ENCODE results near the gene WNT7B.

WNT7B gene

DNA sequence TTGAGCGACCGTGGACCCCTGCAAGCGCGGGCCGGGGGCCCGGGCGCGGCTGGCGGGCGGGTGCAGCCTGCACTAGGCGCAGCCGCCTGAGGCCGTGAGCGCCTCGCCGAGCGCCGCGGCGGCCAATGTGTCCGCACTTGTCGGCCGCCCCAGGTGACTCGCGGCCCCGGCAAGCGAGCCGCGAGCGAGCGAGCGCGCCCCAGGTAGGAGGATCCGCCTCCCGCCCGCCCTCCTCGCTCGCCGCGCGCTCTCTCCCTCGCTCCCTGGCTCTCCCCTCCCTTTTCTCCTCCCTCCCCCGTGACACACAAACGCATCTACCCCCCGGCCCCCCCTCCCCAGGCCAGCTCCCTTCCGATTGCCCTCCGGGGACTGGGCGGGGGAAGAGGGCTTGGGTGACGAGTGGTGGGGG is at the start of gene WNT7B:
WNT7B (minus strand) TSS at position 160 of the 409 bp plus-strand sequence. CDS start 408 bp downstream, outside the sequence.
- Histone ChIP-seq H3K36me3 (replicated peaks) (no peaks in the 10 kb centered on the region), H3K4me3 (peak within 1 kb of the TSS; percentile 20), H3K4me1 (no peaks in the 10 kb centered on the region), H3K9me3 (no peaks in the 10 kb centered on the region), H3K27me3 (ENCODE audit: low read depth) (peaks cover 51% of the 10 kb centered on the region)
- no peak for DNase-seq (ENCODE audit: low spot score in 2 of 2)
- in situ Hi-C loops (cut with MboI; ENCODE audit: low sequenced_read_pairs) = no loop called here

DNA sequence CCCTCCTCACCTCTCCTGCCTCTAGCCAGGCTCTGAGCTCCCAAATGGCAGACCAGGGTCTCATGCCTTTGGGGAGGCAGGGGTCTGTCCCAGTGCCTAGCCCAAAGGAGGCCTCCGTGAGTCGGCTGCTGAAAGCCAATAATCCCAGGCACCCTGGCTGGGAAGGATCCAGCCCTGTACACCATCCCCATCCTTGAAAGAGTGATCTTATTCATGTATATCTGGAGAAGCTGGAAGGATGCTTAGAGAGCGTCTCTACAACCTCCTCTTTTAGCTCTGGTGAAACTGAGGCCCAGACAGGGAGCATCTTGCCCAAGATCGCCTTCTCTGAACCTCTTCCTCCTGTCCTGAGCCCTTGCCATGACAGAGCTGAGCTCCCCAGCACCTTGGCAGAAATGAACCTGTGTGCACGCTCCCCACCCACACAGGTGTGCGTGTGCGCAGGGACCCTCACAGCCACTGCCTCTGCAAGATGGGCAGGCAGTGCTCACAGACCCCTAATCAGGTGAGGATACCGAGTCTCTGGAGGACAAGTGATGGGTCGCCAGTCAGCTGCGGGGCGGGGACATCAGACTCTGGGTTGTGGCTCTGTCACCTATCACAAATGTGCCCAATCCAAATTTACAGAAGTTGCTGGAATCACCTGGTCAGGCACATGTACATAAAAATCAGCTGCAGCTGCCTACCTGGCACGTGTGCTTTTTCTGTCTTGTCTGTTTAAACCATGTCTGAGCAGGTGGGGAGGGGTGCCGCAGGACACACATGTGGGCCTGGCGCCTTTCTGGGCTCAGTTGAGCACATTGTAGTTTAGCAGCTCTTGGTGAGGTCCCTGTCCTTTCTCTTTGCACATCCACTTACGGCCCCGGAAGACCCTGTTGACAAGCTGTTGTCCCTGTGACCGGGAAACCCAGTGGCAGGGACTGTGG is 49.3 kb upstream of the WNT7B start:
- in situ Hi-C loops (cut with MboI; ENCODE audit: low sequenced_read_pairs) = loop anchor here (25.0 kb wide), 1 partner anchor 89 kb away; no protein-coding TSS in a partner anchor
- Histone ChIP-seq H3K4me1 (no peaks in the 10 kb centered on the region), H3K36me3 (replicated peaks) (no peaks in the 10 kb centered on the region), H3K27me3 (ENCODE audit: low read depth) (no peaks in the 10 kb centered on the region), H3K4me3 (no peak overlapping the region), H3K9me3 (no peaks in the 10 kb centered on the region)
- DNase-seq (ENCODE audit: low spot score in 2 of 2) = no peak

DNA sequence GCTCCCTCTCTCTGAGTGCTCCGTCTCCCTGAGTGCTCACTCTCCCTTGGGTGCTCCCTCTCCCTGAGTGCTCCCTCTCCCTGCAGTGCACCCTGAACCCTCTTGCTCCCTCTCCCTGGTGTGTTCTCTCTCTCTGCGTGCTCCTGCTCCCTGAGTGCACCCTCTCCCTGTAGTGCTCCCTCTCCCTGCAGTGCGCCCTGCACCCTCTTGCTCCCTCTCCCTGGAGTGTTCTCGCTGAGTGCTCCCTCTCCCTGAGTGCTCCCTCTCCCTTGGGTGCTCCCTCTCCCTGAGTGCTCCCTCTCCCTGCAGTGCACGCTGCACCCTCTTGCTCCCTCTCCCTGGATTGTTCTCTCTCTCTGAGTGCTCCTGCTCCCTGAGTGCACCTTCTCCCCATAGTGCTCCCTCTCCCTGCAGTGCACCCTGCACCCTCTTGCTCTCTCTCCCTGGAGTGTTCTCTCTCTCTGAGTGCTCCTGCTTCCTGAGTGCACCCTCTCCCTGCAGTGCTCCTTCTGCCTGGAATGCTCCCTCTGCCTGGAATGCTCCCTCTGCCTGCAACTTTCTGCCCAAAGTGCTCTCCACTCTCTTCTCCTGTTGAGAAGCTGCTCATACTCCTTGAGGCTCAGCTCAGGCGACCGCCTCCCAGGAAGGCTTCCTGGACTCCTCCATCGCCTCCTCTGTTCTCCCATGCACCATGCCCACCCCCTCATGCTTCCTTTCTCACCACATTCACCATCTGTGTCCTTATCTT is 48.4 kb upstream of the WNT7B start:
- in situ Hi-C loops (cut with MboI; ENCODE audit: low sequenced_read_pairs) = loop anchor here (25.0 kb wide), 1 partner anchor 88 kb away; no protein-coding TSS in a partner anchor
- no peak for DNase-seq (ENCODE audit: low spot score in 2 of 2)
- Histone ChIP-seq H3K36me3 (replicated peaks) (no peaks in the 10 kb centered on the region), H3K4me1 (no peaks in the 10 kb centered on the region), H3K4me3 (no peak overlapping the region), H3K27me3 (ENCODE audit: low read depth) (no peaks in the 10 kb centered on the region), H3K9me3 (no peaks in the 10 kb centered on the region)

DNA sequence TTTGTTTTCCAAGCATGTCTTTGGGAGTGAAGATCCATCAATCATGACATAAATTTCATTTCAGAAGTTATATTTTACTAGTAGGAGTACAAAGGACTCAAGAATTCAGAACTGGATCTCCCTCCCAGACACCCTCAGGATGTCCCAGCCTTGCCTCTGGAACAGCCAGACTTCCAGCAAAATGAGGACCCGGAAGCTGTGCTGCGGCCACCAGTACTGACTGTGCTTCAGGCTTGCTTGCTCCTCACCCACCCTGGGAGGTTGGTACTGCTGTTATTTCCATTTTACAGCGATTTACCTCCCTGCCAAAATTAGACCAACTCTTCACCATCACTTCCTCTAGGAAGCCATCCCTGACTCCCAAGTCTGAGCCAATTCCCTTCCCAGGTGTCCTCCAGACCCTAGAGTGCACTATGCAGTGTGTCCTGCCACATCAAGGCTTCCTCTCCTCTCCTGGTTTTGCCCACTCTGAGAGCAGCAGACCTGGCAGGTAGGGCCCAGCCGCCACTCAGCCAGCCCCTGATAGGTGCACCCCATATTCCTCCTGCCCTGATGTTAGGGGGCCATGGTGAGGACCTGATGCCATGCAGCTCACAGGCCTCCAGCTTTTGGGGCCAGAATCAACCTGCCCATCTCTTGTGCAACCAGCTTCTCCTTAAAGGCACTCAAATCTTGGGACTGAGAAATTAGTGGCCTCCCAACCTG is 47.3 kb upstream of the WNT7B start:
- Histone ChIP-seq H3K4me3 (no peak overlapping the region), H3K27me3 (ENCODE audit: low read depth) (no peaks in the 10 kb centered on the region), H3K36me3 (replicated peaks) (no peaks in the 10 kb centered on the region), H3K9me3 (no peaks in the 10 kb centered on the region), H3K4me1 (no peaks in the 10 kb centered on the region)
- in situ Hi-C loops (cut with MboI; ENCODE audit: low sequenced_read_pairs) = no loop called here
- DNase-seq (ENCODE audit: low spot score in 2 of 2) = no peak

DNA sequence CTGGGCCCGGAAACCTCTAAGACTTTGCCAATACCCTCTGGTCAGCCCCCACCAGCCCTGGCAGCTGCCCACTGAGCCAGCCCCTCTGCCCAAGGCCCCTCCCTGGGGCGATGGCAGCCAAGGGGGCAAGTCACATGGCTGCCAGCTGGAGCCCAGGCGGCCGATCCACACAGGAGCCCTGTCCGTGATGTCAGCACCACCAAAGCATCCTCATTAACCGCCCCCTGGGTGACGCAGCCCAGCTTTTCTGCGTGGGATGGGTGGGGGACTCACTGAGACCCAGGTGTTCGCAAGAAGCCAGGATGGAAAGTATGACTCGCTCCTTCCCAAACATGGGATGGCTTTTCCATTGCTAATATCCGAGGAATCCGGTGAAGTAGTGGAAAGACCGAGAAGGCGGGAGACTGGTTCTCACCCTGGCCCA is 46.6 kb upstream of the WNT7B start:
- in situ Hi-C loops (cut with MboI; ENCODE audit: low sequenced_read_pairs) = no loop called here
- Histone ChIP-seq H3K27me3 (ENCODE audit: low read depth) (no peaks in the 10 kb centered on the region), H3K4me1 (no peaks in the 10 kb centered on the region), H3K4me3 (no peak overlapping the region), H3K9me3 (no peaks in the 10 kb centered on the region), H3K36me3 (replicated peaks) (no peaks in the 10 kb centered on the region)
- no peak for DNase-seq (ENCODE audit: low spot score in 2 of 2)

DNA sequence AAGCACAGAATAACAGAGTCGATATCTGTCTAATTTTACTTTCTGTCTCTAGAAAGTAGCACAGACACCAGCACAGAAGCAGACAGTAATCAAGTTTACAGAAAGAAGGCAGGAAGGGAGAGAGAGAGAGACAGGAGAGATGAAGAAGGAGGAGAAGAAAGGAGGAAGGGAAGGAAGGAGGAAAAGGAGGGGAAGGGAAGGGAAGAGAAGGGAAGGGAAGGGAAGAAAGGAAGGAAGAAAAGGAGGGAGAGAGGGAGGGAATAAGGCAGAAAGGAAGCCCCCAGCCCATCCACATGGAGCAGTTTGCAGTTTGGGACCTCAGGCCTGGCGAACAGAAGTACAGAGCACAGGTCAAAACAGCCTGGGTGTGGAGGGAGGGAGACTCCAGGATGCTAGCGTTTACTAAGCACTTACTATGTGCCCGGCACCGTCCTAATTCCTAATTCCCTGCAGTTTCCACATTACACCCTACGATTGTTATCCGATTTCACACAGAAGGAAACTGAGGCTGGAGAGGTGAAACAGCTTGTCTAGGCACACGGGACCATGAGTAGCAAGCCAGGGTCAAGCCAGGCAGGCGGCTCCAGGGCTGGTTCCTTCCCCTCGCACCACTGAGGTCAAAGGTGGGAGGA is 46.0 kb upstream of the WNT7B start:
- no peaks in the 10 kb centered on the region for H3K4me1 ChIP-seq
- in situ Hi-C loops (cut with MboI; ENCODE audit: low sequenced_read_pairs) = no loop called here
- H3K36me3 ChIP-seq (replicated peaks) = no peaks in the 10 kb centered on the region
- DNase-seq (ENCODE audit: low spot score in 2 of 2) = no peak
- no peaks in the 10 kb centered on the region for H3K9me3 ChIP-seq
- H3K27me3 ChIP-seq (ENCODE audit: low read depth) = no peaks in the 10 kb centered on the region
- H3K4me3 ChIP-seq = no peak overlapping the region

DNA sequence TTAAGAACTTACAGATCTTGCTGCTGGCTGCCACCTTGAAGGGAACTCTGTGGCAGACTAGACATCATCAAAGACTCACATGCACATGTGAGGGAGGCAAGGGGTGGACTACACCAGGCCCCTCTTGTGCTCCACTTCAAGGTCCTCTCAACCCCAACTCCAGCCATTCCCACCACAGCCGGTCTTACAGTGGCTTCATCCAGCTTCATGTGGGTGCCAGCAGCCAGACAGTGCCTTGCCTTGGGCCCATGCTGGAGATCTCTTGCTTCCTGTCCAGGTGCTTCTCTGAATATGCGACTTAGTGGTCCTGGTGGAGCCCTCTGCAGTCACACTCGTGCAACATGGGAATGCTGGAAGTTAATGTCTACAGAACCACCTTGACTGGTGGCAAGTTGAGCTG is 44.6 kb upstream of the WNT7B start:
- no peaks in the 10 kb centered on the region for H3K36me3 ChIP-seq (replicated peaks)
- no peaks in the 10 kb centered on the region for H3K27me3 ChIP-seq (ENCODE audit: low read depth)
- in situ Hi-C loops (cut with MboI; ENCODE audit: low sequenced_read_pairs) = no loop called here
- H3K9me3 ChIP-seq = no peaks in the 10 kb centered on the region
- no peak for DNase-seq (ENCODE audit: low spot score in 2 of 2)
- peaks cover 5% of the 10 kb centered on the region; the same call in 1 of the 2 replicates for H3K4me1 ChIP-seq
- no peak overlapping the region for H3K4me3 ChIP-seq

DNA sequence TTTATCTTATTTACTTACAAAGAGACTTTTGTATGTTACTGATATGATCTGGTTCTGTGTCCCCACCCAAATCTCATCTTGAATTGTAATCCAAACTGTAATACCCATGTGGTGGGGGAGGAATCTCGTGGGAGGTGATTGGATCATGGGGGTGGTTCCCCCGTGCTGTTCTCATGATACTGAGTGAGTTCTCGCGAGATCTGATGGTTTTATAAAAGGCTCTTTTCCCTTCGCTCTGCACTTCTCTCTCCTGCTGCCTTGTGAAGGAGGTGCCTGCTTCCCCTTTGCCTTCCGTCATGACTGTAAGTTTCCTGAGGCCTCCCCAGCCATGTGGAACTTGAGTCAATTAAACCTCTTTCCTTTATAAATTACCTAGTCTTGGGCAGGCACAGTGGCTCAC is 42.4 kb upstream of the WNT7B start:
- no peaks in the 10 kb centered on the region for H3K9me3 ChIP-seq
- H3K36me3 ChIP-seq (replicated peaks) = no peaks in the 10 kb centered on the region
- in situ Hi-C loops (cut with MboI; ENCODE audit: low sequenced_read_pairs) = loop anchor here (10.0 kb wide), 1 partner anchor 55 kb away; no protein-coding TSS in a partner anchor
- H3K27me3 ChIP-seq (ENCODE audit: low read depth) = no peaks in the 10 kb centered on the region
- no peak for DNase-seq (ENCODE audit: low spot score in 2 of 2)
- peaks cover 6% of the 10 kb centered on the region for H3K4me1 ChIP-seq
- no peak overlapping the region for H3K4me3 ChIP-seq

DNA sequence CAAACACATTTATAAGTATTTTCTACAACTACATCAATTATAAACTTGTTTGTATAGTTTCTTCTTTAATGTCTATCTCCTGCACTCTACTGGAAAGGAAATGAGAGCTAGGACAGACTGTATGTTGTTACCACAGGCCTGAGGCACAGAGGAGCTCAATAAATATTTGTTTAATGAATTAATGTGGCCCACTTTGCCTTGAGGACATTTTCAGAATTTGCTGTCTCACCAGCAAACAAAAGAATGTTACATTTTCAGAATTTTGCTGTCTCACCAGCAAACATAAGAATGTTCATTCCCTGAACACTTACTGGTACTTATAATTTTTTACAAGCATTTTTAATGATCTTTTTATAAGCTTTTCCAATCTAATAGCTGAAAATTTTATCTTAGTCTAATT is 41.9 kb upstream of the WNT7B start:
- H3K9me3 ChIP-seq = no peaks in the 10 kb centered on the region
- no peaks in the 10 kb centered on the region for H3K27me3 ChIP-seq (ENCODE audit: low read depth)
- DNase-seq (ENCODE audit: low spot score in 2 of 2) = no peak
- in situ Hi-C loops (cut with MboI; ENCODE audit: low sequenced_read_pairs) = loop anchor here (10.0 kb wide), 1 partner anchor 56 kb away; no protein-coding TSS in a partner anchor
- H3K4me3 ChIP-seq = no peak overlapping the region
- H3K4me1 ChIP-seq = peaks cover 9% of the 10 kb centered on the region
- no peaks in the 10 kb centered on the region for H3K36me3 ChIP-seq (replicated peaks)

DNA sequence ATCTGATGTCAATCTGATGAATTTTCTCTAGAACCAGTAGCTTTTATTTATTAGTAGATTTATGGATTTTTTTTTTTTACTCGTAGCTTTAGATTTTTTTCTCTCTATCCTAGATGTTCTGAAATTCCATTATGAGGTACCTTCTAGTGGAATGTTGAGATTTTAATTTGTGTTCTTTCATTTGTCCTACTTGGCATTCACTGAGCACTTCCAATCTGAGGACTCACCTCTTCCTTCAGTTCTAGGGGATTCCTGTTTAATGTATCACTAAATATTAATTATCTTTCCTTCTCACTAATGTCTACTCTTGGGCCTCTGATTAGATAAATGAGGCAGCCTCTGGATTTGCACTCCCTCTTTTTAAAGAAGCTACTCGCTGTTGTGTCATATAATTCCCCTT is 40.2 kb upstream of the WNT7B start:
- DNase-seq (ENCODE audit: low spot score in 2 of 2) = no peak
- no peak overlapping the region for H3K4me3 ChIP-seq
- H3K27me3 ChIP-seq (ENCODE audit: low read depth) = no peaks in the 10 kb centered on the region
- in situ Hi-C loops (cut with MboI; ENCODE audit: low sequenced_read_pairs) = loop anchor here (10.0 kb wide), 1 partner anchor 58 kb away; no protein-coding TSS in a partner anchor
- H3K4me1 ChIP-seq = peaks cover 9% of the 10 kb centered on the region
- no peaks in the 10 kb centered on the region for H3K9me3 ChIP-seq
- H3K36me3 ChIP-seq (replicated peaks) = no peaks in the 10 kb centered on the region

DNA sequence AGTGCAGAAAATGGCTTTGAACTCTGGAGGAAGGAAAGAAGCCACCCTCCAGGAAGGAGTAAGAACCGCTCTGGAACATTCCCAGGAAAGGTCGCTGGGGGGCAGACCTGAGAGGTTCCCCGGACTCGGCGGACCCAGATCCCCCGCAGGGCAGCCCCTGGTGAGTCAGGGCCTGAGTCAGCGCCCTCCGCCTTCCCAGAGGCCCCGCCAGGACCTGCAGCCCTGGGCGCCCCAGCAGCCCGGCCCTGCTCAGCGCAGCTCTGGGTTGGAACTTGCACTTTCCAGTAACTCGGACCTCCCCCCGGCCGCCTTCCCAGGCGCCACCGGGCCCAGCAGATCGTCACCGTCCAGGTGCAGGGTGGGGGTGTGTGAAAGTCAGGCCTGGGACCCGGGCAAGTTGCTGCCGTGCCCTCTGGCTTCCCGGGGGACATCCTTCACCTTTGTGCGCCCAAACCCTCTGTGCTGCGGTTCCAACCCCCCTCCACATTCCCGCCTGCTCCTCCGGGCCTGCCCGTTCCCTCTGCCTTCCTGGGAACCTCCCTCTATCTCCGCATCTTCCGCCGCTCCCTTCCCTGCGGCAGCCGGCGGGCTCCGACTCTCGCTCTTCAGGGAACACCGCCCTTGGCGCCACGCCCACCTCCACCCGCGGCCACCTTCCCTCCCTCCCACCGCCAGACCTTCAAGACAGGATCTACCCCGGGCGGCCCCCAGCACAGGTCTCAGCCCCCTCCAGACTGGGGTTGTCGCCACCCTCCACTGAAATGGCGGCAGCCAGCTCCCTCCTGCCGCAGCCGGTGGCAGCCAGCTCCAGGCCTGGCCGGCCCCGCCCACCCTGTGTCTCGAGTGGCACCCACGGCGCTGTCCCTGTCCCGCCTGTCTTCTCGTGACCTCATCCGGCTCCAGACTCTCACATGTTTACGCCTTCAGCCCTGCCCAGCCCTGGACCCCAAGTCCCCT is 36.8 kb upstream of the WNT7B start:
- DNase-seq (ENCODE audit: low spot score in 2 of 2) = peak; percentile 87 to 97
- in situ Hi-C loops (cut with MboI; ENCODE audit: low sequenced_read_pairs) = loop anchor here (5.0 to 10.0 kb wide), 2 partner anchors 61 to 104 kb away; no protein-coding TSS in a partner anchor
- Histone ChIP-seq H3K9me3 (0 out of 2 replicates have a peak, but pooled peaks cover 4% of the 10 kb centered on the region), H3K27me3 (ENCODE audit: low read depth) (no peaks in the 10 kb centered on the region), H3K4me1 (peaks cover 9% of the 10 kb centered on the region), H3K4me3 (peak overlapping the region; percentile 51), H3K36me3 (replicated peaks) (no peaks in the 10 kb centered on the region; the same call in 1 of the 2 replicates)

DNA sequence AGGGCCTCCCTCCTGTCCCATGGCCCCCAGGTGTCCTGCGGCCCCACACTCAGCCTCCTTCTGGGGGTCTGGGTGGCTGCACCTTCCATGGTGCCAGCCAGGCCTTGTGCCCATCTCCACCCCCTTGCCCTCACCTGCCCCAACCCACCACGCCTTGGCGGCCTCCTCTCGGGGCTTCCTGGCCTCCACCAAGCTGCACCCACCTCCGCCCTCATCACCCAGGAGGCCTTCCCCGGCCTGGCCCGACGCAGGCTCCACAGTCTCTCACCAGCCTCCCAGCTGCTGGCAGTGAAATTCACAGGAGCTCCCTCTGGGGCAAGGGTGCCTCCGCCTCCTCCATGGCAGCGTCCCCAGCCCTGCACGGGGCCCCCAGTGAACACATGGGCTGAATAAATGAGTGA is 35.9 kb upstream of the WNT7B start:
- Histone ChIP-seq H3K27me3 (ENCODE audit: low read depth) (no peaks in the 10 kb centered on the region), H3K9me3 (0 out of 2 replicates have a peak, but pooled peaks cover 4% of the 10 kb centered on the region), H3K4me1 (peaks cover 9% of the 10 kb centered on the region), H3K4me3 (peak overlapping the region; percentile 51), H3K36me3 (replicated peaks) (no peaks in the 10 kb centered on the region; the same call in 1 of the 2 replicates)
- in situ Hi-C loops (cut with MboI; ENCODE audit: low sequenced_read_pairs) = loop anchor here (5.0 to 10.0 kb wide), 2 partner anchors 62 to 104 kb away; no protein-coding TSS in a partner anchor
- no peak for DNase-seq (ENCODE audit: low spot score in 2 of 2)
